ENCODE results near the gene RHCG. TPM values are rescaled to one million over a fixed set of nuclear protein-coding genes. Genes with fewer than 3 reads are reported as not detected.

RHCG gene
- total RNA-seq, 1 experiment from 2014 or later: 0.28 TPM

- Mint-ChIP-seq H3K27ac (no peak overlapping the region; a peak in 1 of 7 replicates), H3K9me3 (no peaks in the 10 kb centered on the region; a peak in 1 of 5 replicates), H3K27me3 (ENCODE audit: low read depth) (peaks cover 13% of the 10 kb centered on the region), H3K36me3 (ENCODE audit: insufficient read depth in 1 of 3, low read depth in 3 of 3) (no peaks in the 10 kb centered on the region), H3K4me3 (no peak overlapping the region), H3K4me1 (no peaks in the 10 kb centered on the region)
- Histone ChIP-seq H4K91ac (ENCODE audit: insufficient read length, low read depth, low read length) (no peak overlapping the region), H2BK20ac (ENCODE audit: low read depth, low read length, poor library complexity, severe bottlenecking) (no peak overlapping the region), H3K23ac (ENCODE audit: insufficient read length, low read depth, low read length) (no peak overlapping the region), H4K20me1 (ENCODE audit: control insufficient read depth, insufficient read depth, insufficient read length) (no peaks in the 10 kb centered on the region), H4K8ac (replicated peaks; ENCODE audit: insufficient read length, low read depth, low read length) (no peak overlapping the region), H3K4ac (ENCODE audit: low read depth, low read length) (no peak overlapping the region), H3K9ac (ENCODE audit: extremely low read depth, insufficient read length, low read length) (no peak overlapping the region), H3K79me2 (ENCODE audit: insufficient read depth, low read length) (no peaks in the 10 kb centered on the region), H2AK5ac (ENCODE audit: insufficient read length, low read length) (no peak overlapping the region), H3K4me1 (ENCODE audit: insufficient read depth, low read length) (no peaks in the 10 kb centered on the region), H3K4me2 (ENCODE audit: insufficient read depth, insufficient read length, low read length) (no peak overlapping the region), H3K56ac (ENCODE audit: insufficient read length, low read depth, low read length) (no peak overlapping the region), H3K23me2 (ENCODE audit: insufficient read length, low read depth, low read length, poor library complexity, severe bottlenecking) (no peaks in the 10 kb centered on the region), H3K9me3 (ENCODE audit: control insufficient read depth, low read depth, low read length) (no peaks in the 10 kb centered on the region), H2BK5ac (ENCODE audit: insufficient read length, low read length) (no peak overlapping the region), H2AFZ (ENCODE audit: low read length) (no peak overlapping the region), H3T11ph (ENCODE audit: low read length) (no peak overlapping the region), H3K18ac (ENCODE audit: insufficient read length, low read depth, low read length) (no peak overlapping the region), H2BK12ac (ENCODE audit: insufficient read length, low read depth, low read length) (no peak overlapping the region), H4K5ac (ENCODE audit: insufficient read length, low read depth, low read length) (no peak overlapping the region), H3K27ac (ENCODE audit: insufficient read length, low read depth, low read length) (no peak overlapping the region), H3K27me3 (ENCODE audit: insufficient read depth, low read length) (no peaks in the 10 kb centered on the region), H3K14ac (ENCODE audit: insufficient read depth, low read length) (no peak overlapping the region), H2BK15ac (ENCODE audit: low read depth, low read length) (no peak overlapping the region), H3K79me1 (ENCODE audit: insufficient read depth, low read depth, low read length, poor library complexity, severe bottlenecking) (no peaks in the 10 kb centered on the region), H2BK120ac (ENCODE audit: low read depth, low read length, poor library complexity, severe bottlenecking) (no peak overlapping the region)
- no peak for DNase-seq
- no CpG with 5 or more reads among the region's 4 CpGs for WGBS (ENCODE audit: extremely low coverage, insufficient read length, low lambda C conversion rate)
- TF ChIP-seq CTCF (conservative IDR thresholded peaks at IDR 0.05): no peak
Observed at GRCh38 chr15:89506026-89506686, 9.8 kb upstream of the RHCG start.

All from H9 (cell line).